Astrocyte (in vitro differentiated cells and primary cell): ENCODE data around the gene LGALS1.

Experiments used
- EZH2 ChIP-seq: IDR thresholded peaks from 2 replicates; pipeline ENCODE4 v1.6.1; 2012; ENCODE audit warnings: mild to moderate bottlenecking, low read length, inconsistent platforms; ENCODE audit not compliant: insufficient read depth
- TF ChIP-seq, protein P1 (sequence below): IDR thresholded peaks from 2 replicates; pipeline ENCODE4 v1.5.1; 2011; ENCODE audit warnings: low read depth, mild to moderate bottlenecking, inconsistent platforms, low read length, moderate library complexity; ENCODE audit not compliant: insufficient read depth

DNA sequence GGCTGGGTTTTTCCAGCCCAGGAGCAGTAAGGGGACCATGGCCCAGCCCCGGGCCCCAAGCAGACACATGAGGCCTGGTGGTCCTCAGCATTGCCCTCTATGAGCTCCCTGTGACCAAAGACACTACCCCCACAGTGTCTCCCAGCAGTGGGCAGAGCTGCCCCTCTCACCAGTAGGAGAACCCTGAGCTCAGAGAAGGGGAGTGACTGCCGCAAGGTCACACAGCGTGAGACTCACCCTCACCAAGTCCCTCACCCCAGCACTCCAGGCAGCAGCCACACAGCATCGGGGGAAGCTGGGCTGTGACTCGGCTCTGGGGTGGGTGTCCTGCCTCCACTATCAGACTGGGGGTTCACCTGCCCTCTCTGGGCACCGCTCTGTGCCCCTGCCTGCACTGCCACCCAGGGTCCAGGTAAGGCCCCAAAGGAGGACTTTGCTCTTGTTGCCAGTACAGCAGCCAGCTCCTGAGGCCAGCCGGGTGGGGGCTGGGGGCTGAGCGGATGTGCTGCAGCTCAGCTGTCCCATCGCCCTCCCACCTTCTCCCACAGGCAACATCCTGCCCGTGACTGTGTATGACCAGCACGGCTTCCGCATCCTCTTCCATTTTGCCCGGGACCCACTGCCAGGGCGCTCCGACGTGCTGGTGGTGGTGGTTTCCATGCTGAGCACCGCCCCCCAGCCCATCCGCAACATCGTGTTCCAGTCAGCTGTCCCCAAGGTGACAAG lies 43.8 kb upstream of the LGALS1 start:
- no peak for TF ChIP-seq EZH2
- TF ChIP-seq, protein P1, sequence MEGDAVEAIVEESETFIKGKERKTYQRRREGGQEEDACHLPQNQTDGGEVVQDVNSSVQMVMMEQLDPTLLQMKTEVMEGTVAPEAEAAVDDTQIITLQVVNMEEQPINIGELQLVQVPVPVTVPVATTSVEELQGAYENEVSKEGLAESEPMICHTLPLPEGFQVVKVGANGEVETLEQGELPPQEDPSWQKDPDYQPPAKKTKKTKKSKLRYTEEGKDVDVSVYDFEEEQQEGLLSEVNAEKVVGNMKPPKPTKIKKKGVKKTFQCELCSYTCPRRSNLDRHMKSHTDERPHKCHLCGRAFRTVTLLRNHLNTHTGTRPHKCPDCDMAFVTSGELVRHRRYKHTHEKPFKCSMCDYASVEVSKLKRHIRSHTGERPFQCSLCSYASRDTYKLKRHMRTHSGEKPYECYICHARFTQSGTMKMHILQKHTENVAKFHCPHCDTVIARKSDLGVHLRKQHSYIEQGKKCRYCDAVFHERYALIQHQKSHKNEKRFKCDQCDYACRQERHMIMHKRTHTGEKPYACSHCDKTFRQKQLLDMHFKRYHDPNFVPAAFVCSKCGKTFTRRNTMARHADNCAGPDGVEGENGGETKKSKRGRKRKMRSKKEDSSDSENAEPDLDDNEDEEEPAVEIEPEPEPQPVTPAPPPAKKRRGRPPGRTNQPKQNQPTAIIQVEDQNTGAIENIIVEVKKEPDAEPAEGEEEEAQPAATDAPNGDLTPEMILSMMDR, result no peak
